HCT116 (cell line): ENCODE measurements around the gene CREB1. TPM values are rescaled to one million over a fixed set of nuclear protein-coding genes. Genes with fewer than 3 reads are reported as not detected.

Source experiments
- ATAC-seq: fragments of 200-7000 bp; cut with Tn5 transposase; 2 replicates; pipeline ENCODE4 v1.9.1; 2020; ENCODE audit warnings: mild to moderate bottlenecking, moderate library complexity
- BruUV-seq: library from RNA; stranded (reverse); fragments of 400-500 nt; replicated peaks from 2 replicates; lab custom pipeline; 2021; lab: Mats Ljungman, UMichigan
- CTCF ChIA-PET: fragments of 300-600 bp; sonication (Branson Sonifier 250); formaldehyde crosslinking; loops from one replicate; lab custom pipeline; 2021; ENCODE audit warnings: antibody characterized with exemption; lab: Charles Lee
- POLR2A ChIA-PET: fragments of 300-600, 350-600 bp; sonication (Branson Sonifier 250); formaldehyde crosslinking; loops from one replicate; lab custom pipeline; 2021; ENCODE audit warnings: antibody characterized with exemption; lab: Charles Lee
- RAD21 ChIA-PET, 2 experiments: fragments of 300-600 bp; sonication (Branson Sonifier 250); formaldehyde crosslinking; loops; one replicate each; lab custom pipeline; 2023; ENCODE audit warnings: low total read pairs in 2 of 2; ENCODE audit not compliant: uncharacterized antibody in 2 of 2, unreplicated experiment in 2 of 2, low non-redundant PET in 1 of 2; lab: Charles Lee
- DNase-seq: peaks from one replicate; pipeline ENCODE4 v3.0.0-alpha.2; 2010; ENCODE audit warnings: low read depth, low spot score
- H2AFZ ChIP-seq: fragments of 200-600 bp; shearing (Covaris generic), sonication (generic); 2 replicates; pipeline ENCODE4 v1.6.1; 2017; ENCODE audit warnings: low read depth, mixed run types, mixed read lengths, antibody characterized with exemption, low read length; ENCODE audit not compliant: poor library complexity, severe bottlenecking
- H3K27ac ChIP-seq: 2 replicates; pipeline ENCODE4 v1.5.1; 2012; ENCODE audit warnings: low read depth, low read length
- H3K27me3 ChIP-seq: fragments of 200-600 bp; sonication (generic); 2 replicates; pipeline ENCODE4 v1.6.1; 2016; ENCODE audit warnings: mixed run types, low read length, mixed read lengths; ENCODE audit not compliant: insufficient read depth
- H3K36me3 ChIP-seq, 2 experiments: fragments of 200-500 bp in 1 of 2; fragments of 200-600 bp in 1 of 2; sonication (Bioruptor generic) in 1 of 2; sonication (generic) in 1 of 2; 2 replicates each; pipeline versions ENCODE4 v1.5.1 to v1.6.1; 2014 to 2016; ENCODE audit warnings: low read length in 2 of 2, inconsistent platforms in 1 of 2, mixed read lengths in 1 of 2, mixed run types in 1 of 2; ENCODE audit not compliant: insufficient read depth in 2 of 2, control insufficient read depth in 1 of 2
- H3K4me1 ChIP-seq, 2 experiments: fragments of 200-600 bp in 1 of 2; sonication (generic) in 1 of 2; 2 replicates each; pipeline versions ENCODE4 v1.5.1 to v1.6.1; 2012 to 2017; ENCODE audit warnings: low read length in 2 of 2, inconsistent platforms in 1 of 2, mild to moderate bottlenecking in 1 of 2, mixed read lengths in 1 of 2, mixed run types in 1 of 2, moderate library complexity in 1 of 2; ENCODE audit not compliant: insufficient read depth in 2 of 2, control insufficient read depth in 1 of 2
- H3K4me2 ChIP-seq: fragments of 200-600 bp; sonication (generic); 2 replicates; pipeline ENCODE4 v1.6.1; 2017; ENCODE audit warnings: mixed run types, low read length, mixed read lengths
- H3K4me3 ChIP-seq, 2 experiments: fragments of 200-600 bp in 1 of 2; sonication (generic) in 1 of 2; replicated peaks in 1 of 2; 2 replicates each; pipeline ENCODE4 v1.5.1; 2011 to 2016; ENCODE audit warnings: low read length in 2 of 2, control low read depth in 1 of 2, low read depth in 1 of 2, mild to moderate bottlenecking in 1 of 2, mixed read lengths in 1 of 2, mixed run types in 1 of 2
- H3K79me2 ChIP-seq: fragments of 200-600 bp; sonication (generic); 2 replicates; pipeline ENCODE4 v1.6.1; 2017; ENCODE audit warnings: mild to moderate bottlenecking, mixed run types, low read length, moderate library complexity, mixed read lengths; ENCODE audit not compliant: insufficient read depth
- H3K9ac ChIP-seq: fragments of 200-600 bp; sonication (generic); 2 replicates; pipeline ENCODE4 v1.6.1; 2016; ENCODE audit warnings: low read length, mixed read lengths
- H3K9me2 ChIP-seq: fragments of 200-600 bp; sonication (generic), shearing (Covaris generic); 2 replicates; pipeline ENCODE4 v1.6.1; 2017; ENCODE audit warnings: mixed run types, mild to moderate bottlenecking, moderate library complexity; ENCODE audit not compliant: insufficient read depth
- H3K9me3 ChIP-seq, 2 experiments: fragments of 200-500 bp in 1 of 2; fragments of 200-600 bp in 1 of 2; sonication (Bioruptor generic) in 1 of 2; sonication (generic) in 1 of 2; 2 replicates each; pipeline ENCODE4 v1.6.1; 2014 to 2017; ENCODE audit warnings: low read length in 2 of 2, mixed read lengths in 2 of 2, inconsistent platforms in 1 of 2, low read depth in 1 of 2, mild to moderate bottlenecking in 1 of 2, mixed run types in 1 of 2, moderate library complexity in 1 of 2; ENCODE audit not compliant: control insufficient read depth in 1 of 2, insufficient read depth in 1 of 2
- H4K20me1 ChIP-seq: fragments of 200-600 bp; sonication (generic), shearing (Covaris generic); 2 replicates; pipeline ENCODE4 v1.6.1; 2017; ENCODE audit warnings: mixed run types, mild to moderate bottlenecking, moderate library complexity; ENCODE audit not compliant: insufficient read depth
- ATF3 ChIP-seq: IDR thresholded peaks from 2 replicates; pipeline ENCODE4 v1.6.1; 2012
- CBX3 ChIP-seq: IDR thresholded peaks from 2 replicates; pipeline ENCODE4 v1.6.1; 2012; ENCODE audit warnings: low read depth
- CTCF ChIP-seq, 3 experiments: fragments of 200-600 bp in 1 of 3; sonication (generic) in 1 of 3; IDR thresholded peaks in 2 of 3; conservative IDR thresholded peaks in 1 of 3; 2 replicates each; pipeline ENCODE4 v1.5.1; 2012 to 2017; ENCODE audit warnings: low read depth in 2 of 3, low read length in 2 of 3, antibody characterized with exemption in 1 of 3, borderline replicate concordance in 1 of 3, control low read depth in 1 of 3, mild to moderate bottlenecking in 1 of 3, mixed read lengths in 1 of 3, mixed run types in 1 of 3, moderate library complexity in 1 of 3; ENCODE audit not compliant: insufficient read depth in 1 of 3
- ELF1 ChIP-seq: IDR thresholded peaks from 2 replicates; pipeline ENCODE4 v1.6.1; 2012; ENCODE audit warnings: low read depth, borderline replicate concordance
- EZH2phosphoT487 ChIP-seq: fragments of 200-600 bp; IDR thresholded peaks from 2 replicates; pipeline ENCODE4 v1.6.1; 2018; ENCODE audit warnings: antibody characterized with exemption, borderline replicate concordance
- JUND ChIP-seq: IDR thresholded peaks from 2 replicates; pipeline ENCODE4 v1.6.1; 2012
- MAX ChIP-seq: IDR thresholded peaks from 2 replicates; pipeline ENCODE4 v1.6.1; 2012
- POLR2AphosphoS5 ChIP-seq: IDR thresholded peaks from 2 replicates; pipeline ENCODE4 v1.6.1; 2011; ENCODE audit warnings: mild to moderate bottlenecking, low read depth, low read length, moderate library complexity
- RAD21 ChIP-seq: IDR thresholded peaks from 2 replicates; pipeline ENCODE4 v1.6.1; 2012; ENCODE audit warnings: low read depth, mild to moderate bottlenecking
- REST ChIP-seq: IDR thresholded peaks from 2 replicates; pipeline ENCODE4 v1.6.1; 2012; ENCODE audit warnings: low read depth
- SRF ChIP-seq: IDR thresholded peaks from 2 replicates; pipeline ENCODE4 v1.6.1; 2012; ENCODE audit warnings: low read depth
- TCF7L2 ChIP-seq: IDR thresholded peaks from 2 replicates; pipeline ENCODE4 v1.7.0; 2011; ENCODE audit warnings: borderline replicate concordance, inconsistent platforms; ENCODE audit not compliant: insufficient read depth, insufficient read length; ENCODE audit errors: extremely low read depth
- YY1 ChIP-seq: IDR thresholded peaks from 2 replicates; pipeline ENCODE4 v1.6.1; 2011; ENCODE audit warnings: low read length, low read depth, moderate library complexity, mild to moderate bottlenecking; ENCODE audit not compliant: insufficient replicate concordance; ENCODE audit errors: extremely low read depth
- ZFX ChIP-seq: fragments of 450-650 bp; IDR thresholded peaks from 2 replicates; pipeline ENCODE4 v1.6.1; 2017
- ZNF274 ChIP-seq: fragments of 200-500 bp; sonication (Bioruptor generic); IDR thresholded peaks from 2 replicates; pipeline ENCODE4 v1.6.1; 2014; ENCODE audit warnings: mild to moderate bottlenecking, low read depth, low read length, inconsistent platforms
- intact Hi-C: fragments of 100-400 bp; cut with micrococcal nuclease; formaldehyde crosslinking; loops from 2 replicates; pipeline ENCODE4 v1.10.0; 2022
- total RNA-seq: library from RNA; stranded (reverse); gene quantifications from one replicate; pipeline ENCODE4 v1.2.1, GENCODE V29; 2021; ENCODE audit not compliant: unreplicated experiment

CREB1 gene
- total RNA-seq, 1 experiment from 2014 or later = 60.4 TPM

- ATAC-seq (no peak), DNase-seq (no peak)
- H3K9me3 ChIP-seq = no peaks in the 10 kb centered on the region
- no peaks in the 10 kb centered on the region for H3K9me2 ChIP-seq
- ChIA-PET RAD21 (no interaction called here), CTCF (no interaction called here), POLR2A (interaction anchor here (0.7 to 0.8 kb wide), 2 partner anchors 9 to 56 kb away, joined by 3 to 4 read pairs; no protein-coding TSS in a partner anchor)
- no peak overlapping the region for H3K9ac ChIP-seq
- no peak overlapping the region for H3K4me2 ChIP-seq
- no TSS peak for BruUV-seq
- no peak overlapping the region for H2AFZ ChIP-seq
- H3K36me3 ChIP-seq = no peaks in the 10 kb centered on the region
- no peaks in the 10 kb centered on the region for H3K4me1 ChIP-seq
- no peak overlapping the region for H3K4me3 ChIP-seq
- H4K20me1 ChIP-seq = no peaks in the 10 kb centered on the region
- no peak overlapping the region for H3K27ac ChIP-seq
- H3K79me2 ChIP-seq = peaks cover 84% of the 10 kb centered on the region
- intact Hi-C loops = no loop called here
- TF ChIP-seq TCF7L2 (no peak), ATF3 (no peak), REST (no peak), CBX3 (no peak), RAD21 (no peak), JUND (no peak), POLR2AphosphoS5 (no peak), ZNF274 (no peak), MAX (no peak), YY1 (no peak), ZFX (no peak), CTCF (IDR thresholded peaks at IDR 0.05 in 2 of 3, conservative IDR thresholded peaks at IDR 0.05 in 1 of 3; ENCODE audit: borderline replicate concordance in 1 of 3, insufficient read depth in 1 of 3, low read depth in 2 of 3, low read length in 2 of 3) (no peak), ELF1 (no peak), EZH2phosphoT487 (no peak), SRF (no peak)
- no peaks in the 10 kb centered on the region for H3K27me3 ChIP-seq
Observed at GRCh38 chr2:207540431-207540830, 10.7 kb downstream of the CREB1 start.
